DOHH2 (cell line): ENCODE results near the gene CAPZA2.

Source experiments
- H3F3A ChIP-seq: fragments of 200-600 bp; sonication (generic), shearing (Covaris generic); 2 replicates; pipeline ENCODE4 v1.6.0; 2016; ENCODE audit warnings: antibody characterized with exemption, mild to moderate bottlenecking; ENCODE audit not compliant: control insufficient read depth, insufficient read depth
- H3K27ac ChIP-seq: fragments of 200-600 bp; sonication (generic); 2 replicates; pipeline ENCODE4 v1.5.1; 2014; ENCODE audit warnings: low read depth, mild to moderate bottlenecking, low read length, moderate library complexity
- H3K27me3 ChIP-seq: fragments of 200-600 bp; sonication (generic); 2 replicates; pipeline ENCODE4 v1.6.1; 2014; ENCODE audit warnings: mild to moderate bottlenecking, low read length, mixed read lengths; ENCODE audit not compliant: control insufficient read depth
- H3K36me3 ChIP-seq: fragments of 200-600 bp; sonication (generic); 2 replicates; pipeline ENCODE4 v1.6.1; 2014; ENCODE audit warnings: mild to moderate bottlenecking, low read length, moderate library complexity, mixed read lengths; ENCODE audit not compliant: control insufficient read depth
- H3K4me1 ChIP-seq: fragments of 200-600 bp; sonication (generic); 2 replicates; pipeline ENCODE4 v1.6.1; 2014; ENCODE audit warnings: mild to moderate bottlenecking, low read length, mixed read lengths; ENCODE audit not compliant: control insufficient read depth
- H3K4me2 ChIP-seq: fragments of 200-600 bp; sonication (generic); 2 replicates; pipeline ENCODE4 v1.6.0; 2014; ENCODE audit warnings: mild to moderate bottlenecking, low read length, moderate library complexity
- H3K4me3 ChIP-seq: fragments of 200-600 bp; sonication (generic); 2 replicates; pipeline ENCODE4 v1.5.1; 2014; ENCODE audit warnings: mild to moderate bottlenecking, low read length, mixed read lengths
- H3K79me2 ChIP-seq: fragments of 200-600 bp; sonication (generic); 2 replicates; pipeline ENCODE4 v1.6.1; 2014; ENCODE audit warnings: mild to moderate bottlenecking, low read length, mixed read lengths; ENCODE audit not compliant: control insufficient read depth
- H3K9me2 ChIP-seq: fragments of 200-600 bp; sonication (generic); replicated peaks from 2 replicates; pipeline ENCODE4 v1.6.1; 2014; ENCODE audit warnings: mild to moderate bottlenecking, low read length, mixed read lengths; ENCODE audit not compliant: control insufficient read depth
- H3K9me3 ChIP-seq: fragments of 200-600 bp; sonication (generic); 2 replicates; pipeline ENCODE4 v1.6.1; 2014; ENCODE audit warnings: antibody characterized with exemption, low read length, mixed read lengths; ENCODE audit not compliant: control insufficient read depth, insufficient read depth
- H4K20me1 ChIP-seq: fragments of 200-600 bp; sonication (generic); 2 replicates; pipeline ENCODE4 v1.6.0; 2014; ENCODE audit warnings: low read depth, mild to moderate bottlenecking, antibody characterized with exemption, low read length, moderate library complexity; ENCODE audit not compliant: control insufficient read depth, insufficient read depth
- EZH2phosphoT487 ChIP-seq: fragments of 200-600 bp; sonication (generic); IDR thresholded peaks from 2 replicates; pipeline ENCODE4 v1.6.1; 2017; ENCODE audit warnings: borderline replicate concordance, mild to moderate bottlenecking, antibody characterized with exemption, low read length, moderate library complexity, mixed read lengths
- TF ChIP-seq, protein P1 (sequence below): fragments of 200-600 bp; sonication (generic); IDR thresholded peaks from one replicate; pipeline ENCODE4 v1.5.1; 2014; ENCODE audit warnings: antibody characterized with exemption, mild to moderate bottlenecking, low read depth, low read length; ENCODE audit not compliant: poor library complexity, severe bottlenecking

Gene CAPZA2

DNA sequence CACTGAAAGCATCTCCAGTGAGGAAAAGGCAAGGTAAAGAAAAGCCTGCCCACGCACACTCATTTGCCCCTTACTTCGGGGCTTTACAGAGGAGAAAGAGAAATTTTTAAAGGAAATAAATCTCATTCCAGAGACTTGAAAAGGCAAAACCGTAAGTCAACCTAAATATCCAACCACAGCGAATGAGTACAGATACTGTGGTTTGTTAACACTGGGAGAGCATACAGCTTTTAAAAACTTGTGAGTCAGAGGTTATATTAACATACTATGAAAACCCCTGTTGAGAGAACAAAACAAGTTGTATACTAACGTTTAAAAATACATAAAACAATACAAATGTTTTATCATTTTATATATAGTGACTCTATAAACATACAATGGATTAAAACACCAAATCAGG, 62.4 kb downstream of the CAPZA2 start:
- Histone ChIP-seq H3K27ac (no peak overlapping the region), H3F3A (no peaks in the 10 kb centered on the region; the same call in 1 of the 2 replicates), H3K4me3 (no peak overlapping the region), H3K27me3 (peaks cover 11% of the 10 kb centered on the region), H3K36me3 (no peaks in the 10 kb centered on the region), H3K79me2 (no peaks in the 10 kb centered on the region), H3K9me2 (no peaks in the 10 kb centered on the region), H3K4me1 (no peaks in the 10 kb centered on the region), H3K9me3 (no peaks in the 10 kb centered on the region), H3K4me2 (no peak overlapping the region), H4K20me1 (no peaks in the 10 kb centered on the region)
- TF ChIP-seq, protein P1, sequence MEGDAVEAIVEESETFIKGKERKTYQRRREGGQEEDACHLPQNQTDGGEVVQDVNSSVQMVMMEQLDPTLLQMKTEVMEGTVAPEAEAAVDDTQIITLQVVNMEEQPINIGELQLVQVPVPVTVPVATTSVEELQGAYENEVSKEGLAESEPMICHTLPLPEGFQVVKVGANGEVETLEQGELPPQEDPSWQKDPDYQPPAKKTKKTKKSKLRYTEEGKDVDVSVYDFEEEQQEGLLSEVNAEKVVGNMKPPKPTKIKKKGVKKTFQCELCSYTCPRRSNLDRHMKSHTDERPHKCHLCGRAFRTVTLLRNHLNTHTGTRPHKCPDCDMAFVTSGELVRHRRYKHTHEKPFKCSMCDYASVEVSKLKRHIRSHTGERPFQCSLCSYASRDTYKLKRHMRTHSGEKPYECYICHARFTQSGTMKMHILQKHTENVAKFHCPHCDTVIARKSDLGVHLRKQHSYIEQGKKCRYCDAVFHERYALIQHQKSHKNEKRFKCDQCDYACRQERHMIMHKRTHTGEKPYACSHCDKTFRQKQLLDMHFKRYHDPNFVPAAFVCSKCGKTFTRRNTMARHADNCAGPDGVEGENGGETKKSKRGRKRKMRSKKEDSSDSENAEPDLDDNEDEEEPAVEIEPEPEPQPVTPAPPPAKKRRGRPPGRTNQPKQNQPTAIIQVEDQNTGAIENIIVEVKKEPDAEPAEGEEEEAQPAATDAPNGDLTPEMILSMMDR, result no peak

DNA sequence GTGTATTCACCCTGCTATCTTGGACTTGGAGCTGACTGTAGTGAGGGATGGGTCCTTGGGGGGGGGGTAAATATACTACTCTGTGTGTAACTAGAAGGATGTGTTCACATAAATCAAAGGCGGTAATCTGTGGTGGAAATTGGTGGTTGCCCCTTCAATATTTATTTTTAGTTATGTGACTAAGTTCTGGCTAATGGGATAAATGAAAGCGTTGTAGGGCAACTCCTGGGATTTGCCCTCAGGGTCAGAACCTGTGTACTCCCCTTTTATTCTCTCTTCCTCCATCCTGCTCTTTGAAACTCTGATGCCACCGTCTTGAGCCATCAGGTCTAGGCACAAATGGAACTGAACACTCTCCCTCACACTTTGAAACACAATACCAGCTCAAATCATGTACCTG, 66.6 kb downstream of the CAPZA2 start:
- no peak overlapping the region for H3K4me3 ChIP-seq
- no peaks in the 10 kb centered on the region for H4K20me1 ChIP-seq
- peaks cover 11% of the 10 kb centered on the region for H3K27me3 ChIP-seq
- H3K4me1 ChIP-seq, result peaks cover 3% of the 10 kb centered on the region
- H3K36me3 ChIP-seq, result no peaks in the 10 kb centered on the region
- H3K4me2 ChIP-seq, result no peak overlapping the region
- H3K79me2 ChIP-seq, result no peaks in the 10 kb centered on the region
- H3K9me2 ChIP-seq, result no peaks in the 10 kb centered on the region
- no peaks in the 10 kb centered on the region for H3K9me3 ChIP-seq
- H3F3A ChIP-seq, result no peaks in the 10 kb centered on the region
- H3K27ac ChIP-seq, result no peak overlapping the region
- TF ChIP-seq, protein P1, result no peak
- TF ChIP-seq EZH2phosphoT487, result no peak

DNA sequence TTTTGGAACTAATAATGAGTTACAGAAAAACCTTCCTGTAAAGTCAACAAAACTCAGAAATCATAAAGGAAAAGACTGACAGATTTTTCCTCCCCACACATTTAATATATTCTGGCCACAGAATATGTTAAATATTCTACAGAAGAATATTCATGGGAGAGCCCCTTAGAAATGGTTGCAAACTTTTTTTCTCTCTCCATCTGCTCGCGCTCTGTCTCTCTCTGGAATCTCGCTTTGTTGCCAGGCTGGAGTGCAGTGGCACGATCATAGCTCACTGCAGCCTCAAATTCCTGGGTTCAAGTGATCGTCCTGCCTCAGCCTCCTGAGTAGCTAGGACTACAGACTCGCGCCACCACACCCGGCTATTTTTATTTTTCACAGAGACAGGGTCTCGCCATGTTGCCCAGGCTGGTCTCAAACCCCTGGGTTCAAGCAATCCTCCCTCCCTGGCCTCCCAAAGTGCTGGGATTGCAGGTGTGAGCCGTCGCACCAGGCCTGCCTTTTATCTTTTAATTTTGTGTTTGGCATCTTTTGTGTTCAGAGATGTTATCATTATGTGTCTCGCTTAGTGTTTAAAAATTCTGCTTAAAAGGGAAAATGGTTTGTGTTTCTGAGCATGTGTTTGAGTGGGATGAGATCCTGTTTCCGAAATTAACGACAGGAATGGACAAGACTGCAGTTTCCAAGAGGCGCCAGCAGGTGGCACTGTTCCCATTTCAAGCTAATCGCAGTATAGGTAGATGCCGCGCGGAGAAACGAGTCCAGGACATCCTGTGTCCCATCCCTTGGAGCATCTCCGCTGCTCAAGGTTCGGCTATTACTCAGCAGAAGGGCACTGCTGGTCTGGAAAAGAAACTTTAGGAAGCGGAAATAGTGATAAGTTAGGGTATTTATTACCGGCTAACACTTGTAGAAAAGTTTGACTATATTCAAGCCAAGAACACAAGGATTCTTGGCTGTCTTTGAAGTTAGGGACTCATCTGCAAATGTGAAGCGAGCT, 67.8 kb downstream of the CAPZA2 start:
- TF ChIP-seq, protein P1, result peak; percentile 98
- no peak for TF ChIP-seq EZH2phosphoT487
- Histone ChIP-seq H3K36me3 (no peaks in the 10 kb centered on the region), H3K4me1 (peaks cover 3% of the 10 kb centered on the region), H3F3A (no peaks in the 10 kb centered on the region), H3K27me3 (peaks cover 12% of the 10 kb centered on the region), H4K20me1 (no peaks in the 10 kb centered on the region), H3K27ac (no peak overlapping the region), H3K9me3 (no peaks in the 10 kb centered on the region), H3K79me2 (no peaks in the 10 kb centered on the region), H3K4me3 (no peak overlapping the region), H3K4me2 (peak overlapping the region; percentile 11; the same call in 1 of the 2 replicates), H3K9me2 (no peaks in the 10 kb centered on the region)
